ENCODE results near the gene NOS3. TPM values are rescaled to one million over a fixed set of nuclear protein-coding genes. Genes with fewer than 3 reads are reported as not detected.

NOS3 gene
- total and polyA plus RNA-seq, 2 of the 13 experiments (the other 11 are each of a cell fraction or from before 2014, with no cell fraction given): 3.7 to 7.5 TPM

DNA sequence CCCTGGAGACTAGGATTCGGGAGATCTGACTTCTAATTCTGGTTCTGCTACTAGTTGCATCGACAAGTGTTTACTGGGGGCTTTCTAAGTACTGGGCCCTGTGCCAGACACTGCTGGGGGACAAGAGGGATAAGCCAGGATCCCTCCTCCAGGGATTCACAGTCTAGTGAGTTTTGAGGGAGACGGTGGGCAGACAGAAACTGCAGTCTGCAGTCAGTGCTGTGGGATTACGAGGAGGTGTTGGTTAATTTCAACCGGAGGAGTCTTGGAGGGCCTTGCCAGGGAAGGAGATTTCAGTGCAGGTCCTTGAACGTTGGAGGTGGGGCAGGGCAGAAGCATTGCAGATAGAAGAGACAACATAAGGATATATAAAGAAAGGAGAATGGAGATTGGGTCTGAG is 9.2 kb upstream of the NOS3 start:
- H3K27me3 ChIP-seq (ENCODE audit: control insufficient read depth in 1 of 2, insufficient read depth in 2 of 2, low read length in 2 of 2): peaks cover 4 to 32% of the 10 kb centered on the region in 2 experiments; a peak in 4 of 5 replicates
- H3K4me3 ChIP-seq (replicated peaks in 1 of 3; ENCODE audit: insufficient read depth in 1 of 3, low read depth in 2 of 3, low read length in 3 of 3): no peak overlapping the region
- H3K4me1 ChIP-seq (ENCODE audit: insufficient read depth, low read length): peaks cover 16% of the 10 kb centered on the region
- no peak for ATAC-seq
- no peak for DNase-seq (ENCODE audit: low spot score)
- no TSS peak for BruUV-seq (replicated peaks)
- H3K9me3 ChIP-seq (ENCODE audit: low read length): no peaks in the 10 kb centered on the region
- 2% methylated on average over 6 of the region's 6 CpGs for WGBS (ENCODE audit: low lambda C conversion rate)
- FAIRE-seq: no peak
- no peak overlapping the region for H3K4me2 ChIP-seq (ENCODE audit: low read depth, low read length)
- H4K20me1 ChIP-seq (ENCODE audit: insufficient read depth, low read length): 0 out of 2 replicates have a peak, but pooled peaks cover 5% of the 10 kb centered on the region
- no peak overlapping the region for H3K27ac ChIP-seq (ENCODE audit: extremely low read length, insufficient read depth, low read length)
- CTCF ChIA-PET (ENCODE audit: low intra/inter-chr PET ratio, low total read pairs): no interaction called here
- H3K79me2 ChIP-seq (ENCODE audit: insufficient read depth, low read length): no peaks in the 10 kb centered on the region
- no peaks in the 10 kb centered on the region for H3K36me3 ChIP-seq (replicated peaks in 1 of 2; ENCODE audit: control insufficient read depth in 1 of 2, insufficient read depth in 2 of 2, low read length in 2 of 2)
- POLR2A ChIA-PET: no interaction called here
- in situ Hi-C loops (cut with HindIII; ENCODE audit: extremely low pct_ligation_motif_present, low pct_unique_long_range_greater_than_20kb) (no loop called here), intact Hi-C loops (cut with micrococcal nuclease; ENCODE audit: unreplicated experiment) (no loop called here)
- H3K9ac ChIP-seq (ENCODE audit: insufficient read depth, low read depth, low read length): no peak overlapping the region
- H2AFZ ChIP-seq (ENCODE audit: low read length): no peak overlapping the region
- TF ChIP-seq, protein P1, sequence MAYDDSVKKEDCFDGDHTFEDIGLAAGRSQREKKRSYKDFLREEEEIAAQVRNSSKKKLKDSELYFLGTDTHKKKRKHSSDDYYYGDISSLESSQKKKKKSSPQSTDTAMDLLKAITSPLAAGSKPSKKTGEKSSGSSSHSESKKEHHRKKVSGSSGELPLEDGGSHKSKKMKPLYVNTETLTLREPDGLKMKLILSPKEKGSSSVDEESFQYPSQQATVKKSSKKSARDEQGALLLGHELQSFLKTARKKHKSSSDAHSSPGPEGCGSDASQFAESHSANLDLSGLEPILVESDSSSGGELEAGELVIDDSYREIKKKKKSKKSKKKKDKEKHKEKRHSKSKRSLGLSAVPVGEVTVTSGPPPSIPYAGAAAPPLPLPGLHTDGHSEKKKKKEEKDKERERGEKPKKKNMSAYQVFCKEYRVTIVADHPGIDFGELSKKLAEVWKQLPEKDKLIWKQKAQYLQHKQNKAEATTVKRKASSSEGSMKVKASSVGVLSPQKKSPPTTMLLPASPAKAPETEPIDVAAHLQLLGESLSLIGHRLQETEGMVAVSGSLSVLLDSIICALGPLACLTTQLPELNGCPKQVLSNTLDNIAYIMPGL (CRISPR knock-in tag; IDR thresholded peaks at IDR 0.05; ENCODE audit: borderline replicate concordance in 1 of 2, low read depth in 1 of 2): no peak
- TF ChIP-seq U2AF2 (IDR thresholded peaks at IDR 0.05; ENCODE audit: low read depth, low read length): no peak
- no peak for TF ChIP-seq KLF12 (CRISPR knock-in tag; IDR thresholded peaks at IDR 0.05; ENCODE audit: borderline replicate concordance)
- TF ChIP-seq SRY (CRISPR knock-in tag; IDR thresholded peaks at IDR 0.05): no peak
- TF ChIP-seq, protein P2, sequence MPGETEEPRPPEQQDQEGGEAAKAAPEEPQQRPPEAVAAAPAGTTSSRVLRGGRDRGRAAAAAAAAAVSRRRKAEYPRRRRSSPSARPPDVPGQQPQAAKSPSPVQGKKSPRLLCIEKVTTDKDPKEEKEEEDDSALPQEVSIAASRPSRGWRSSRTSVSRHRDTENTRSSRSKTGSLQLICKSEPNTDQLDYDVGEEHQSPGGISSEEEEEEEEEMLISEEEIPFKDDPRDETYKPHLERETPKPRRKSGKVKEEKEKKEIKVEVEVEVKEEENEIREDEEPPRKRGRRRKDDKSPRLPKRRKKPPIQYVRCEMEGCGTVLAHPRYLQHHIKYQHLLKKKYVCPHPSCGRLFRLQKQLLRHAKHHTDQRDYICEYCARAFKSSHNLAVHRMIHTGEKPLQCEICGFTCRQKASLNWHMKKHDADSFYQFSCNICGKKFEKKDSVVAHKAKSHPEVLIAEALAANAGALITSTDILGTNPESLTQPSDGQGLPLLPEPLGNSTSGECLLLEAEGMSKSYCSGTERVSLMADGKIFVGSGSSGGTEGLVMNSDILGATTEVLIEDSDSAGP (CRISPR knock-in tag; IDR thresholded peaks at IDR 0.05; ENCODE audit: borderline replicate concordance): no peak
- no peak for TF ChIP-seq FOXA1 (IDR thresholded peaks at IDR 0.05)
- TF ChIP-seq FOXA1 (CRISPR knock-in tag; IDR thresholded peaks at IDR 0.05): no peak
- TF ChIP-seq, protein P3, sequence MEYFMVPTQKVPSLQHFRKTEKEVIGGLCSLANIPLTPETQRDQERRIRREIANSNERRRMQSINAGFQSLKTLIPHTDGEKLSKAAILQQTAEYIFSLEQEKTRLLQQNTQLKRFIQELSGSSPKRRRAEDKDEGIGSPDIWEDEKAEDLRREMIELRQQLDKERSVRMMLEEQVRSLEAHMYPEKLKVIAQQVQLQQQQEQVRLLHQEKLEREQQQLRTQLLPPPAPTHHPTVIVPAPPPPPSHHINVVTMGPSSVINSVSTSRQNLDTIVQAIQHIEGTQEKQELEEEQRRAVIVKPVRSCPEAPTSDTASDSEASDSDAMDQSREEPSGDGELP (IDR thresholded peaks at IDR 0.05; ENCODE audit: borderline replicate concordance, low read depth): no peak
- TF ChIP-seq TARDBP (CRISPR knock-in tag; IDR thresholded peaks at IDR 0.05): no peak
- no peak for TF ChIP-seq RBM39 (IDR thresholded peaks at IDR 0.05; ENCODE audit: low read depth, low read length, poor library complexity, severe bottlenecking)
